Erythroblast (primary cell): ENCODE results near the gene CACNA1D.

ENCODE experiments used
- GATA1 ChIP-seq: IDR thresholded peaks from 2 replicates; pipeline ENCODE4 v1.6.1; 2011; ENCODE audit warnings: low read depth, mild to moderate bottlenecking, control low read depth, low read length, moderate library complexity
- POLR2A ChIP-seq: IDR thresholded peaks from 2 replicates; pipeline ENCODE4 v1.6.1; 2011; ENCODE audit warnings: mild to moderate bottlenecking, low read length

GRCh38 chr3:53860196-53860595, 365.8 kb downstream of the CACNA1D start:
- no peak for TF ChIP-seq POLR2A
- no peak for TF ChIP-seq GATA1
